ENCODE results near the gene OR2A7.
"Not testable (repeated sequence)": the region's sequence is repeated elsewhere in the genome, so short reads cannot be mapped to it uniquely, and the experiment has no call there.

DNA sequence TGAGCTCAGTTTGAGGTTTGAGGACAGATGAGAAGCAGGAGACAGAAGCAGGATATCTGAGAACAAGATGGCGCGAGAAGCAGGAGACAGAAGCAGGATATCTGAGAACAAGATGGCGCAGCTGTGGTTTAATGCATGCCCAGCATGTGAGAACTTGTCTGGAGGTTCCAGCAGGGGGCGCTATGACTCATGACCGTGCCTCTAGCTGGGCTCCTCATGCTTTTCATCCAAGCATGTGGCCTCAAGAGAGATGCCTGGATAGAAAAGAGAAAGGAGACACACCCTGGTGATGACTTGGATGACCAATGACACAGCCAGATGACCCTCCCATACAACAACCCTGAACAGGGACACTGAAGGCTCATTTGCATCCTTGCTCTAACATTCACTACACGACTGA is 15.4 kb upstream of the OR2A7 start:
- TF ChIP-seq POLR2A (IDR thresholded peaks at IDR 0.05) = not testable (repeated sequence)
- TF ChIP-seq, protein P1, sequence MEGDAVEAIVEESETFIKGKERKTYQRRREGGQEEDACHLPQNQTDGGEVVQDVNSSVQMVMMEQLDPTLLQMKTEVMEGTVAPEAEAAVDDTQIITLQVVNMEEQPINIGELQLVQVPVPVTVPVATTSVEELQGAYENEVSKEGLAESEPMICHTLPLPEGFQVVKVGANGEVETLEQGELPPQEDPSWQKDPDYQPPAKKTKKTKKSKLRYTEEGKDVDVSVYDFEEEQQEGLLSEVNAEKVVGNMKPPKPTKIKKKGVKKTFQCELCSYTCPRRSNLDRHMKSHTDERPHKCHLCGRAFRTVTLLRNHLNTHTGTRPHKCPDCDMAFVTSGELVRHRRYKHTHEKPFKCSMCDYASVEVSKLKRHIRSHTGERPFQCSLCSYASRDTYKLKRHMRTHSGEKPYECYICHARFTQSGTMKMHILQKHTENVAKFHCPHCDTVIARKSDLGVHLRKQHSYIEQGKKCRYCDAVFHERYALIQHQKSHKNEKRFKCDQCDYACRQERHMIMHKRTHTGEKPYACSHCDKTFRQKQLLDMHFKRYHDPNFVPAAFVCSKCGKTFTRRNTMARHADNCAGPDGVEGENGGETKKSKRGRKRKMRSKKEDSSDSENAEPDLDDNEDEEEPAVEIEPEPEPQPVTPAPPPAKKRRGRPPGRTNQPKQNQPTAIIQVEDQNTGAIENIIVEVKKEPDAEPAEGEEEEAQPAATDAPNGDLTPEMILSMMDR (IDR thresholded peaks at IDR 0.05) = not testable (repeated sequence)

Measured in lower leg skin (tissue), 3 donors.